ENCODE results near the gene KHK.
"Not testable (repeated sequence)": the region's sequence is repeated elsewhere in the genome, so short reads cannot be mapped to it uniquely, and the experiment has no call there.

Gene KHK

GRCh38 chr2:27073782-27074181 is 12.8 kb upstream of the KHK start:
- Mint-ChIP-seq H3K9me3 (no peaks in the 10 kb centered on the region), H3K4me1 (peaks cover 80% of the 10 kb centered on the region), H3K27ac (no peak overlapping the region), H3K4me3 (no peak overlapping the region), H3K27me3 (no peaks in the 10 kb centered on the region)
- ATAC-seq (no peak), DNase-seq (no peak)

DNA sequence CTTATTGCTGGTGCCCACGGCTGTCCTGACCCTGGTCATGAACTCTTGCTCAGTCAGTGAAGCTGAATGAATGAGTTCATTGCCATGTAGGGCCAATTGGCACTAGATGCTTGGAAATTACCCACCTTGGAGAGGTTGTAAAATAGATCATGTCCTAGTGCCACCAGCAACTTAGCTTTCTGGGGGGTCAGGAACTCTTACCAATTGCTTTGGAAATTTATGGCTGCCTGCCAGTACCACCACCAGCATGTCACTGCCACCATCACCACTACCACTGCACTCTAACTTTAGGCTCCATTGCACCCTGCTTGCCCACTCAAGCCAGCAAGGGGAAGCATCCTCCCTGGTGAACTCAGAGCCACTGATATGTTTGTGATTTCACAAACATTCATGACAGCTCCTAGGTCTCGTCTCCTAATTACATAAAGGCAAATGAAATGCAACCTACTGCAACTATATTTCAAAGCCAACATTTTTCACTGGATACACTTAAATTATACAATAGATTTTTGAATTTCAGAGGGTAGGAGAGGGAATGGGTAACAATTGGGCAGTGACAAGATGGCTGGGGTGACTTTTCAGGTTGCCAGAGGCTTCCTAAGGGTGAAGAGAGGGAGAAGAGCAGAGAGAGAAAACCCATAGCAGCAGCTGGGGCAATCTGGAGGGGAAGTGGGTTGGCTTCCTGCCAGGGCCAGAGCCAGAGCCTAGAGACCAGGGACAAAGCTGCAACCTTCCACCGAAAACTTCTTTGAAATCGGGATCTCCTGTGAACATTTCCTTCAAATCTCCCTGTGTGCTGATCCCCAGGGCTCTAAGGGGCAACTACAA is 11.6 kb upstream of the KHK start:
- Mint-ChIP-seq H3K27ac (peak overlapping the region; percentile 13 to 88), H3K27me3 (no peaks in the 10 kb centered on the region), H3K4me3 (peak overlapping the region; percentile 36), H3K4me1 (peaks cover 71% of the 10 kb centered on the region), H3K9me3 (no peaks in the 10 kb centered on the region)
- ATAC-seq (no peak), DNase-seq (no peak)

DNA sequence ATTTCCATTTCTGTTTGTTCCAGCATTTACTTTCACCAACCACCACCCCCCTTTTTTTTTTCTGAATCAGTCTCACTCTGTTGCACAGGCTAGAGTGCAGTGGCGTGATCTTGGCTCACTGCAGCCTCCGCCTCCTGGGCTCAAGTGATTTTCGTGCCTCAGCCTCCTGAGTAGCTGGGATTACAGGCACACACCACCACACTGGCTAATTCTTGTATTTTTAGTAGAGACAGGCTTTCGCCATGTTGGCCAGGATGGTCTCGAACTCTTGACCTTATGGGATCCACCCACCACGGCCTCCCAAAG is 11.1 kb upstream of the KHK start:
- peaks cover 71% of the 10 kb centered on the region for H3K4me1 Mint-ChIP-seq
- not testable (repeated sequence) for H3K27me3 Mint-ChIP-seq

GRCh38 chr2:27076323-27076722 is 10.2 kb upstream of the KHK start:
- no peaks in the 10 kb centered on the region for H3K9me3 Mint-ChIP-seq
- peaks cover 73% of the 10 kb centered on the region for H3K4me1 Mint-ChIP-seq
- no peak for ATAC-seq
- DNase-seq: no peak
- peak overlapping the region in 1 of 2 donors; percentile 48 for H3K27ac Mint-ChIP-seq
- H3K4me3 Mint-ChIP-seq: no peak overlapping the region
- no peaks in the 10 kb centered on the region for H3K27me3 Mint-ChIP-seq

More for the DNA sequence above, 11.1 kb upstream of the KHK start:
- Mint-ChIP-seq H3K27ac (peak overlapping the region in 1 of 2 donors; percentile 88), H3K4me3 (peak overlapping the region; percentile 36)
- ATAC-seq, DNase-seq, H3K9me3 Mint-ChIP-seq: not testable (repeated sequence)

DNA sequence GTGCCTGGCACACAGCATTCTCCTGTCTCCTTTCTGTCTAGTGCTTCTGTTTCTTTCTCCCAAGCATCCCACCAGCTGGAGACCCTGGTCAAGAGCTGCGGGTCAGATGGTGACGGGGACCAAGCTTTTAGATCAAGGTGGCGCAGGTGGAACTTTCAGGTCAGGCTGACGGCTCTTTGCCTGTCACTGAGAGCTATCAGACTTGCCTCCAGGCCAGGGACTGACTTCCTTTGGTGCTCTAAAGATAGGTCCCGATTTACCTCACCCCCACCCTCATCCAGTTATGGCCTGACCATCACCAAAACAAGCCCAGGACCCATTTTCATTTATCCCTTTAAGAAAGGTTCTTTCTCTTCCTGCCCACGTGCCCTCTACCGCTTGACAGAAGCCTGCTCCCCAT is 9.3 kb upstream of the KHK start:
- Mint-ChIP-seq H3K27ac (no peak overlapping the region), H3K4me3 (no peak overlapping the region), H3K9me3 (no peaks in the 10 kb centered on the region), H3K4me1 (peaks cover 78% of the 10 kb centered on the region), H3K27me3 (no peaks in the 10 kb centered on the region)
- DNase-seq (no peak), ATAC-seq (no peak)

GRCh38 chr2:27078267-27079194 is 8.0 kb upstream of the KHK start, which contains the start of gene EMILIN1:
Gene EMILIN1, plus strand, starts transcription at chr2:27078615. Its CDS starts 451 bp downstream, at chr2:27079066.
- DNase-seq (no peak), ATAC-seq (no peak)
- Mint-ChIP-seq H3K27ac (no peak within 1 kb of the TSS), H3K4me1 (peaks cover 68% of the 10 kb centered on the region), H3K9me3 (no peaks in the 10 kb centered on the region), H3K4me3 (no peak within 1 kb of the TSS), H3K27me3 (no peaks in the 10 kb centered on the region)

GRCh38 chr2:27079233-27080139 is 7.1 kb upstream of the KHK start:
- Mint-ChIP-seq H3K4me3 (no peak overlapping the region), H3K27ac (peak overlapping the region in 1 of 2 donors; percentile 38), H3K4me1 (peaks cover 58% of the 10 kb centered on the region), H3K27me3 (no peaks in the 10 kb centered on the region), H3K9me3 (no peaks in the 10 kb centered on the region)
- ATAC-seq: no peak
- no peak for DNase-seq

DNA sequence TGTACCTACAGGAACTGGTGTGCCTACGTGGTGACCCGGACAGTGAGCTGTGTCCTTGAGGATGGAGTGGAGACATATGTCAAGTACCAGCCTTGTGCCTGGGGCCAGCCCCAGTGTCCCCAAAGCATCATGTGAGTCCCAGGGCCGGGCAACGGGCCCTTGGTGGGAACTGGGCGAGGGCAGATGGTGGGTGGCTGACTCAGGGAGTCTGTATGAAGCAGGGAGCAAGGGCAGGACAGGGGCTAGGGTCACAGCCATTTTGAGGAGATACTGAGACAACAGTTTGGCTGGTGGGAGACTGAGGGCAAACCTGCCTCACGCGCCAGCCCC is 6.5 kb upstream of the KHK start:
- ATAC-seq (no peak), DNase-seq (no peak)
- Mint-ChIP-seq H3K27me3 (no peaks in the 10 kb centered on the region), H3K4me3 (peak overlapping the region; percentile 13 to 48), H3K4me1 (peaks cover 56% of the 10 kb centered on the region), H3K27ac (peak overlapping the region; percentile 38 to 83), H3K9me3 (no peaks in the 10 kb centered on the region)

DNA sequence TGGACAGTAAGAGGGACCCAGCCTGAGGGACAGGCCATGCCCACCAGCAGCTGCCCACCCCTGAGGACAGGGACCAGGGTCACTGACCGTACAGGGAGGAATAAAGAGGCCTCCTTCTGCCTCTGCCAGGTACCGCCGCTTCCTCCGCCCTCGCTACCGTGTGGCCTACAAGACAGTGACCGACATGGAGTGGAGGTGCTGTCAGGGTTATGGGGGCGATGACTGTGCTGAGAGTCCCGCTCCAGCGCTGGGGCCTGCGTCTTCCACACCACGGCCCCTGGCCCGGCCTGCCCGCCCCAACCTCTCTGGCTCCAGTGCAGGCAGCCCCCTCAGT is 6.0 kb upstream of the KHK start:
- Mint-ChIP-seq H3K9me3 (no peaks in the 10 kb centered on the region), H3K4me1 (peaks cover 56% of the 10 kb centered on the region), H3K27me3 (no peaks in the 10 kb centered on the region), H3K27ac (peak overlapping the region; percentile 90 to 91), H3K4me3 (peak overlapping the region; percentile 74 to 88)
- ATAC-seq (no peak), DNase-seq (no peak)

DNA sequence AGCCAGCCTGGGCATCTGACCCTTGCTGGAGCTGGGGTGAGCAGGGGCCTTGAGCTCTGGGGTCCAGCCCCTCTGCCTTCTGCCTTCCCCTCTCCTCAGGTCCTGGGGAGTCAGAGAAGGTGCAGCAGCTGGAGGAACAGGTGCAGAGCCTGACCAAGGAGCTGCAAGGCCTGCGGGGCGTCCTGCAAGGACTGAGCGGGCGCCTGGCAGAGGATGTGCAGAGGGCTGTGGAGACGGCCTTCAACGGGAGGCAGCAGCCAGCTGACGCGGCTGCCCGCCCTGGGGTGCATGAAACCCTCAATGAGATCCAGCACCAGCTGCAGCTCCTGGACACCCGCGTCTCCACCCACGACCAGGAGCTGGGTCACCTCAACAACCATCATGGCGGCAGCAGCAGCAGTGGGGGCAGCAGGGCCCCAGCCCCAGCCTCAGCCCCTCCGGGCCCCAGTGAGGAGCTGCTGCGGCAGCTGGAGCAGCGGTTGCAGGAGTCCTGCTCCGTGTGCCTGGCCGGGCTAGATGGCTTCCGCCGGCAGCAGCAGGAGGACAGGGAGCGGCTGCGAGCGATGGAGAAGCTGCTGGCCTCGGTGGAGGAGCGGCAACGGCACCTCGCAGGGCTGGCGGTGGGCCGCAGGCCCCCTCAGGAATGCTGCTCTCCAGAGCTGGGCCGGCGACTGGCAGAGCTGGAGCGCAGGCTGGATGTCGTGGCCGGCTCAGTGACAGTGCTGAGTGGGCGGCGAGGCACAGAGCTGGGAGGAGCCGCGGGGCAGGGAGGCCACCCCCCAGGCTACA is 4.4 kb upstream of the KHK start:
- Mint-ChIP-seq H3K27me3 (no peaks in the 10 kb centered on the region), H3K4me1 (peaks cover 54% of the 10 kb centered on the region), H3K27ac (peak overlapping the region in 1 of 2 donors; percentile 98), H3K9me3 (no peaks in the 10 kb centered on the region), H3K4me3 (peak overlapping the region in 1 of 2 donors; percentile 88)
- ATAC-seq: no peak
- DNase-seq: no peak

DNA sequence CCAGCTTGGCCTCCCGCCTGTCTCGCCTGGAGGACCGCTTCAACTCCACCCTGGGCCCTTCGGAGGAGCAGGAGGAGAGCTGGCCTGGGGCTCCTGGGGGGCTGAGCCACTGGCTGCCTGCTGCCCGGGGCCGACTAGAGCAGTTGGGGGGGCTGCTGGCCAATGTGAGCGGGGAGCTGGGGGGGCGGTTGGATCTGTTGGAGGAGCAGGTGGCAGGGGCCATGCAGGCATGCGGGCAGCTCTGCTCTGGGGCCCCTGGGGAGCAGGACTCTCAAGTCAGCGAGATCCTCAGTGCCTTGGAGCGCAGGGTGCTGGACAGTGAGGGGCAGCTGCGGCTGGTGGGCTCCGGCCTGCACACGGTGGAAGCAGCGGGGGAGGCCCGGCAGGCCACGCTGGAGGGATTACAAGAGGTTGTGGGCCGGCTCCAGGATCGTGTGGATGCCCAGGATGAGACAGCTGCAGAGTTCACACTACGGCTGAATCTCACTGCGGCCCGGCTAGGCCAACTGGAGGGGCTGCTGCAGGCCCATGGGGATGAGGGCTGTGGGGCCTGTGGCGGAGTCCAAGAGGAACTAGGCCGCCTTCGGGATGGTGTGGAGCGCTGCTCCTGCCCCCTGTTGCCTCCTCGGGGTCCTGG is 3.7 kb upstream of the KHK start:
- Mint-ChIP-seq H3K4me1 (peaks cover 52% of the 10 kb centered on the region), H3K9me3 (no peaks in the 10 kb centered on the region), H3K27ac (peak overlapping the region in 1 of 2 donors; percentile 67), H3K27me3 (no peaks in the 10 kb centered on the region), H3K4me3 (no peak overlapping the region)
- no peak for DNase-seq
- no peak for ATAC-seq

GRCh38 chr2:27083410-27084296 is 2.9 kb upstream of the KHK start:
- H3K9me3 Mint-ChIP-seq: no peaks in the 10 kb centered on the region
- H3K27me3 Mint-ChIP-seq: no peaks in the 10 kb centered on the region
- ATAC-seq: no peak
- H3K27ac Mint-ChIP-seq: no peak overlapping the region
- H3K4me3 Mint-ChIP-seq: no peak overlapping the region
- no peak for DNase-seq
- H3K4me1 Mint-ChIP-seq: peaks cover 50% of the 10 kb centered on the region

- H3K4me3 Mint-ChIP-seq: peak overlapping the region in 1 of 2 donors; percentile 21
- no peak overlapping the region for H3K27ac Mint-ChIP-seq
- no peak for ATAC-seq
These were observed 2.1 kb upstream of the KHK start for GRCh38 chr2:27084297-27085061.

More at GRCh38 chr2:27084297-27085061, 2.1 kb upstream of the KHK start:
- peaks cover 57% of the 10 kb centered on the region for H3K4me1 Mint-ChIP-seq
- no peaks in the 10 kb centered on the region for H3K27me3 Mint-ChIP-seq
- DNase-seq: no peak
- H3K9me3 Mint-ChIP-seq: no peaks in the 10 kb centered on the region

Data from stimulated activated naive CD8-positive, alpha-beta T cell treated with anti-CD3 and anti-CD28 coated beads, Interleukin-15, amount 100 ng/mL, for 72 hours (primary cell).